GM18520 (cell line): ENCODE data around the gene FAM168A.

Experiments
- ATAC-seq: cut with Tn5 transposase; IDR thresholded peaks from one replicate; pipeline ENCODE4 v1.9.1; 2021; ENCODE audit not compliant: unreplicated experiment

FAM168A gene

DNA sequence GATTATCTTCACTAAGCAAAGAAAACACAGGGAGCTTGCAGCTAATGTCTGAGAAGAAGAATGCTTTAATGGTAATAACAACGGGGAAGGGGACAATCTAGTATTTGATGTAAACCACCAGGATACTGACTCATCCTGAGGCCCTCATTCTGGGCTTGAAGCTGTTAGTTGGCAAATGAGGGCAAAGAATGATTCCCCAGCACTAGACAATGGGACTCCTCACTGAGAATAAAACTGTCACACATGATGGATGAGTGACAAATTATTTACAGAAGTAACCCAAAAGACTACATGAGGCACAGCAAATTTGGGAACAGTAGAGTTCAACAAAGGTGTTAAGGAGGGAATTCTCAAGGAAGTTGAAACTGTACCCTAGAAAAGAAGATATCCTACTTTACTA, 76.3 kb downstream of the FAM168A start:
- ATAC-seq = no peak

DNA sequence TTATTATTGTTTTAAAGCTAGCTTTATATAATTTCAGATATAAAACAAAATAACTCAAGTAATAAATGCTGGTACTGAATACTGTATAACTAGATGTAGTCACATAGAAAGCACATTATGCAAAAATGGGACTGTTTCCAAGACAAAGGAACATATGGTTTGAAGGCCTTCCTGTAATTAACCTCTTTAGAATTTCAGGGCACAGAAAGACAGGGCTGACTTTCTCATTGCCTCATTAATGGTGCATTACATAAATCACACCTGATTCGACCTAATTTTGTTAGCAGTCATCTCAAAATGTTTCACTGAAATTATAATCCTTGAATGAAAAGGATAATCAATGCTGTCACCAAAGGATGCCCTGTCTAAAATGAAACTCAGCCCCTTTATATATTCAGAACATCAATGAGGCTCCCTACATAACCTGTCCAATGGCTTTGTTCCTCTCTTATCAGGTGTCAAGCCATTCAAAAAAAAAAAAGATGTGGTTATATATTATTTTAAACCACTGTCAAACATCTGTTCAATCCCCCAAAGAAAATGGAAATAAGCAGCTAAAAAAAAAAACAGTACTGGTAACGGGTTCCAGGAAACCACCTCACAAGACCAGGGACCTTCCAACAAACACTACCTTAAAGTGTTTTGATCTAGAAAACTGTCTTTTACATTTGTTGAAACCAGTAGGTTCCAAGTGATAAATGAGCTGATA, 77.4 kb downstream of the FAM168A start:
- ATAC-seq = no peak

DNA sequence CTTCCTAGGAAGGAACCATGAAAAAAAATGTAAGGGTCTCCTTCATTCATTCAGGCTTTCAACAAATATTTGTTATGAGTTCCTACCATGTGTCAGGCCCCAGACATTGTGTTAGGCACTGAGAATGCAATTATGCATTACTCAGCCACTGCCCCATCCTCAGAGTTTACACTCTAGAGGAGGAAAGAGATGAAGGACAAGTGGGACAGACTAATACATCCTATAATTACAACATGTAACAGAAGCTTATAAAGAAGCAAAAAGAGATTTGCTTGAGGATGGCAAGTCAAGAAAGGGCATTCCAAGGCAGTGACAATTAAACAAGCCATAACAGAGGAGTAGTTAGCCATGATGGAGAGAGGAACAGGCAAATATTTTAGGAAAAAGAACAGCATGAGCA, 78.6 kb downstream of the FAM168A start:
- no peak for ATAC-seq

DNA sequence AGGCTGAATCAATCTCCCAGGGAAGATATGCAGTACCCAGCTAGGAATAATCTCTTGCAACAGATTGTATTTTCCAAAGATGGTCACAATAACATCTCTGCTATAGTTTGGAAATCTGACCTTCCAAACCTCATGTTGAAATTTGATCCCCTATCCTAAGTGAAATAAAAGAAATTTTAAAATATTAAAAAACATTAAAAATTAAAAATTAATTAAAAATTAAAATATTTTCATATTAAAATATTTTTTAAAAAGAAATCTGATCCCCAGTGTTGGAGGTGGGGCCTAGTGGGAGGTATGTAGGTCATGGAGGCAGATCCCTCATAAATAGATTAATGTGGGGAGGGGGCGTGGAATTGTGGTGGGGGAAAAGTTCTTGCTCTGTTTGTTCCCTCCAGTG, 79.7 kb downstream of the FAM168A start:
- no peak for ATAC-seq

DNA sequence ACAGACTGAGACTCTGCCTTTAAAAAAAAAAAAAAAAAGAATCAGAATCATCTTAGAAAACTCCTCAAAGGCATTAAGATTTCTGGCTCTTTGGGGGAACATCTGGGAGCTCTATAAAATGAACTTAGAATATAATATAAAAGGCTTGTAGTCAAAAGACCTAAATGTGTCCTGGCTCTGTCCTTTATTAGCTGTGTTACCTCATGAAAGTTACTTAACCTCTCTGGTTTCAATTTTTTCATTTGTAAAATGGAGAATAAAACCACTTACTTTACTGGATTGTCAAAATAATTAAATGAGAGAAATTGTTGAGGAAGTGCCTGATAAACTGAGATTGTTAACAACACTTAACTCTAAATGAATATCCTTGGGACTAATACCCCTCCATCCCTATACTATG, 81.8 kb downstream of the FAM168A start:
- ATAC-seq = no peak

DNA sequence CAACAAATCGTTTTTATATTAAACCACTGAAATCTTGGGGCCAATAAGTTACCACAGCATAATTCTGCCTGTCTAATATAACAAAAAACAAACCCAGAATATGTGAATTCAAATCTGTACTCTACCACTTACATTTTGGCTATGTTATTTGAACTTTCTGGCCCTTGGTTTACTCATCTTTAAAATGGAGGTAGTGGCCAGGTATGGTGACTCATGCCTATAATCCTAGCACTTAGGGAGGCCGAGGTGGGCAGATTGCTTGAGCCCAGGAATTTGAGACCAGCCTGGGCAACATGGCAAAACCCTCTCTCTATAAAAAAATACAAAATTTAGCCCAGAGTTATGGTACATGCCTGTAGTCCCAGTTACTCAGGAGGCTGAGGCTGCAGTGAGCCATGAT, 84.2 kb downstream of the FAM168A start:
- ATAC-seq = no peak

DNA sequence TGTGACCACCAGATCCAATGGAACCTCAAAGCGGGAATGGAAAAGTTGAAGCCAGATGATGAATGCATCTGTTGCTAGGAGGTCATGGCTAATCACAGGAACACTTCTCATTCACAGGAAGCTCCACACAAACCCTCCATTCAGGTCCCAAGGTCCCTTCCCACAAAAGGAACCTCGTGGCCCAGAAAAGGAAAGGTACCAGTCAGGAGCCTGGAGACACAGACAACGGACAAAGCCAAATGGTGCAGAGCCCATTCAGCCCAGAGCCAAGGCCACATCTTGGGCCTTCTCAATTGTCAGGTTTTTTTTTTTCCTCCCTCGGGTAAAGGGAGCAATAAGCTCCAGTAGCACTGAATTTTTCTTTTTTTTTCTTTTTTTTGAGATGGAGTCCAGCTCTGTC, 87.0 kb downstream of the FAM168A start:
- no peak for ATAC-seq

DNA sequence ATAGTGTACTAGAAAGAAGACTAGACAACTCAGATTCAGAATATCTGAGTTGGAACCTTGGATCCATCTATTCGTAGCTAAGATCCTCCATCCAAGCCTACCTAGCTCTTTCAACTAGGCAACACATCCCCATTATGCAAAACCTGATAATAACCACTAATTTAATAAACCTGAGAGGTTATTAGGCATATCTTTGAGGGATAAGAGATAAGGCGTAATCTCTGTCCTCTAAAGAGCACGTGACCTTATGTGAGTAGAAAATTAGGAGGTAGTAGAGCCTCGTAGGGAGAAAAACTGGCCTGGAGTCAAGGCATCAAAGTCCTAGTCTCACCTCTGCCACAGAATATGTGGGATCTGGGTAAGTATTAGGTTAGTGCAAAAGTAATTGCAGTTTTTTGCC, 87.8 kb downstream of the FAM168A start:
- ATAC-seq = no peak

DNA sequence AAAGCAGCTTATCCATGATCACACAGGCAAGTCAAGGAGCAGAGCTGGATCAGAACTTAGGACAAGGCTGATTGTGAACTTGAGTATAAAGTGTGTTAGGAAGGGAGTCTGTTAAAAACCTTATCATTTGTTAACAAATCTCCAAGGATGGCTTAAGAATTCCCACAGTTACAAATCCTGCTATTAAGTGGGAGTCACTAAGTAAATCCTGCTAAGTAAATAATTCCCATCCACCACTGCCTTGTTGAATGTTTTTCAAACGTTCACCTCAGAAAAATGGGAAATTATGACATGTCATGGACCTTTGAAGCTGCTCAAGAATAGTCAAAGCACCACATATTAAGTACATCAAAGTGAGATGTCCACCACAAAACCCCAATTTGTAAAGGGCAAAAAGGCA, 88.7 kb downstream of the FAM168A start:
- ATAC-seq = no peak

DNA sequence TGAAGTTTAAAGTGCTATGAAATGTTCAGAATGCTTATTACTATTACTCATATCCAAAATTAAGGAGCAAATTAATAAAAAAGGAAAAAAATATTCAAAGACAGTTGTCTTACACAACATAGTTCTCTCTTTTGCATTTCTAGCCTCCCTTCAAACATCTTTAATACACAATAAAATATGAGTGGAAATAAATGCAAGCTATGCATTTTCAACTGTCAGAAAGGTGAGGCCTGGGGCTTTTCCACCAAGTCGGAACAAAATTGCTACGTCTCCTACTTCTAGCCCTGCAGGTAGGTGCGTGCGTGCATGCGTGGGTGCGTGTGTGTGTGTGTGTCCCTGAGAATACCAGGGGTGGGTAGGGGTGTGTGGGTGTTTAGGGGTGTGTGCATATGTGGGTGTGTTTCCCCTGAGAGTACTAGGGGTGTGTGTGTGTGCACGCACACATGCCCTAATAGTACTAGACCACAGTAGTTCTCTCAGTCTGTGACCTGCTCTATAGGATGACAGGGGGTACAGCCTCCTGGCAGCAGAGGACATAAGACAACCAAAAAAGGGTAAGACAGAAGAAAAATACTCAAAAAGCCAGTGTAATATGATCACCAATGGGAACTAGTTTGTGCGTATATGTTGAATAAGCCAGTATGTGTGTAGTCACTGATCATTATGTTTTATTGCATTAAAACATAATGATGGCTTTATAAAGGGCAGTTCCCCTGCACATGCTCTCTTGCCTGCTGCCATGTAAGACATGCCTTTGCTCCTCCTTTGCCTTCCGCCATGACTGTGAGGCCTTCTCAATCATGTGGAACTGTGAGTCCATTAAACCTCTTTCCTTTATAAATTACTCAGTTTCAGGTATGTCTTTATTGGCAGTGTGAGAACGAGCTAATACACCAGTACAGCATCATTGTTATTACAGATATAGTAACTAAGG, 89.4 kb downstream of the FAM168A start:
- no peak for ATAC-seq

DNA sequence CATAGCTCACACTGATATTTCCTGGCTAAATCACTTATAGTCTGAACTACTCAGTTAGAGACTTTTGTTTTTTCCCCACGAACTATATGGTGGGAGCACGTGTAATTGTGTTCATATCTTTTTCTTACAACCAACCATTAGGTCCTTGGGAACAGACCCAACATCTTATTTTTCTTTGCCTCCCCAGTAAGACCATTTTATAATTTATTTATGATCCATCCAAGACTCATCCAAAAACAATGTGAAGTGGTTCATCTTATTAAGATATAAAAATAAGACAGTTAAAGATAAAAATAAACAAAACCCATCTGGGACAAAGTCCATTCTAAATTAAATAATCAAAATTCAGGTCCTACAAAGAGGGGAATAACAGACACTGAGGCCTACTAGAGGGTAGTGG, 90.8 kb downstream of the FAM168A start:
- no peak for ATAC-seq

DNA sequence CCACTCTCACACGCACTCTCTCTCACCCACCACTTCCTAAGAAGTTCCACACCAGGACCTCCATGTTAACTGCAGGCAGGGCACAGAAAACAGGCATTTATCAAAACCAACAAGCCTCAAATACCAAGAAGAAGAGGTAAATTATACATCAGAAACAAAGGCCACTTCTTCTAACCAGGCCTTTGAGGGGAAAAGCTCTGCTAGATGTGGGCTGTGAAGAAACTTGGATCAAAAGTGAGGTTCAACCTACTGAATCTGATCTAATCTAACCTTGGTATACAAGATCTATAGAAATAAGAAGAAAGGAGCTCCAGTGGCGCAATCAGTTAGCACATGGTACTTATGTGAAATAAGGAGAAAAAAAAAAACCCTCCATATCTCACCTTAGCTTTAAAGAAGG, 91.9 kb downstream of the FAM168A start:
- ATAC-seq = no peak

DNA sequence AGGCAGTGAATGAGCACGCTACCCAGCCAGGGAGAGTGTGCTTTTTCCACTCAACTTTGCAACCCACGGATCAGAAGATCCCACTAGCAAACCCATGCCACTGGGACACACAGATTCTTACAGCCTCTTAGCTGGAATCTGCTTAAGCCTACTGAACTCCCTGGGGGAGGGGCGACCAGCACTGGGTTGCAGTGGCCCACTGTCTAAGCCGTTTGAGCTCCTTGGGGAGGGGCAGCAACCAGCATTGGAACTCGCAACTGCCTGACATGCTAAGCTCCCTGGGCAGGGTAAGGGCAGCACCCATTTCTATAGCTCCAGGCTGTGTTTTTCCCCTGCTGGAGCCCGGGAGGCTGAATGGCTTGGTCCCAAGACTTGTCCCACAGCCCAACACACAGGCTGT, 99.6 kb downstream of the FAM168A start:
- ATAC-seq = no peak

DNA sequence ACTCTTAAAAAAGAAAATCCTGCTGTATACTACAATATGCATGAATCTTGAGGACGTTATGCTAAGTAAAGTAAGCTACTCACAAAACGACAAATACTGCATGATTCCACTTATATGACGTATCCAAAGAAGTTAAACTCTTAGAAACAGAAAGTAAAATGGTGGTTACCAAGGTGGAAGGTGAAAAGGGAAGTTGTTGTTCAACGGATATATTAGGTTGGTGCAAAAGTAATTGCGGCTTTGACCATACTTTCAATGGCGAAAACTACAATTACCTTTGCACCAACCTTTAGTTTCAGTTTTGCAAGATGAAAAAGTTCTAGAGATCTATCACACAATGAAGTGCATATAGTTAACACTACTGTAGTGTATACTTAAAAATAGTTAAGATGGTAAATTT, 101.8 kb downstream of the FAM168A start:
- no peak for ATAC-seq

DNA sequence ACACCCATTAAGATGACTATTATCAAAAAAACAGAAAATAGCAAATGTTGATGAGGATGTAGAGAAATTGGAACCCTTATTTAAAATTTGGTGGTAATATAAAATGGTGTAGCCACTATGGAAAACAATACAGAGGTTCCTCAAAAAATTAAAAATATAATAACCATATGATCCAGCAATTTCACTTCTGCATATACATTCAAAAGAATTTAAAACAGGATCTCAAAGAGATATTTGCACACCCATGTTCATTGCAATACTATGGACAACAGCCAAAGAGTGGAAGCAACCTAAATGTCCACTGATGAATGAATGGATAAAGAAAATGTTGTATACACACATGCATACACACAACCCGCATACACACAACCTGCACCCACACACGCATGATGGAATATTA, 102.2 kb downstream of the FAM168A start:
- no peak for ATAC-seq

DNA sequence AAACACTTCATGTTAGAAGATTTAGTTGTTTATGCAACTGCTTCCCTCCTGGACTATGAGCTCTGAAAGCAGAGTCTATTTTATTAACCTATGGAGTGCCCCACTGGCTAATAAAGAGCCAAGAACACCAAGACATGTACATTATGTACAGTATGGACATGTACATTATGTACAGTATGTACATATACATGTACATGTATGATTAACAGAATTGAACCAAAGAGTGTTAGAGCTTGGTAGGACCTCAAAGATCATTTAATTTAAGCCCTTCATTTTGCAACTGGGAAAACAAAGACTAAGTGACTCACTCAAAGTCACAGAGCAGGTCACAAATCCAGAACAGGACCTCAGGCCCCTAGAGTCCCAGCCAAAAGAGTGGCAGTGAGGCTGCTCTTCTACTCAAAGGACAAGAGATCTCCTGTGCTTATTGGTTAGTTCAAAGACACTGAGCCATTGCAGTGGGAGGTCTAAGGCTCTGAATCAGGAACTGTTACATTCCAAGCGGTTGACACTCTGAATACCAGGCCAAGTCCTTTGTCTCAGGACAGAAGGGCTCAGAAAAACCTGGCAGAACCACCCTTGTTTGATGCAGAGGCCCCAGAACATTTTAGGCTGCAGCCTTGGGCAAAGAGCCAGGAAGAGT, 103.8 kb downstream of the FAM168A start:
- ATAC-seq = no peak

DNA sequence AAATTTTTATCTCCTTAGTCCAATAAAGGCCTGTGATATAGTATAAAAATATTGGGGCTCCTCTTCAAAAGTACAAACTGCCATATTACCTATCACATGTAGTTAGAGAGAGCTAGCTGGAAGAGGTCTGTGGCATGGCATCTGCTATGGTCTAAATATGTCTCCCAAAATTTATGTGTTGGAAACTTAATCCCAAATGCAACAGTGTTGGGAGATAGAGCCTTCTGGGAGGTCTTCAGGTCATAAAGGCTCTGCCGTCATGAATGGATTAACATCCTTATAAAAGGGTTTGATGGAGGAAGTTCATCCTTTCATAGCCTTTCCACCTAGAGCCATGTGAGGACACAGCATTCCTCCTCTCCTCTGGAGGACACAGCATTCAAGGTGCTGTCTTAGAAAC, 116.3 kb downstream of the FAM168A start:
- ATAC-seq = no peak

DNA sequence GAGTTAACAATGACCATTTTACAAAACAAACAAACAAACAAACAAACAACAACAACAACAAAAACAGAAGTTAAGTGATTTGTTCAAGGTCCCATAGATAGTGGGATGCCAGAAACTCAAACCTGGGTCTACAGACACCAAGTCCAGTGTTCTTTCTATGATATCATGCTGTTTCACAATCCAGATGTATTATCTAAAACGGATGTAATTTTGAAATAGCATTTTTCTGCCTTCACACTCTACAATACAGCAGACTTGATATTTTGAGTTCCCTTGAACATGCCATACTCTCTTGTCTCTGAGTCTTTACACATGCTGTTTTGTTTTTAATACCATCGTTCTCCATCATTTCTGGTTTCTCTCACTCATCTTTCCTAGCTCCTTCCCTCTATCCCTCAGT, 117.2 kb downstream of the FAM168A start:
- no peak for ATAC-seq

DNA sequence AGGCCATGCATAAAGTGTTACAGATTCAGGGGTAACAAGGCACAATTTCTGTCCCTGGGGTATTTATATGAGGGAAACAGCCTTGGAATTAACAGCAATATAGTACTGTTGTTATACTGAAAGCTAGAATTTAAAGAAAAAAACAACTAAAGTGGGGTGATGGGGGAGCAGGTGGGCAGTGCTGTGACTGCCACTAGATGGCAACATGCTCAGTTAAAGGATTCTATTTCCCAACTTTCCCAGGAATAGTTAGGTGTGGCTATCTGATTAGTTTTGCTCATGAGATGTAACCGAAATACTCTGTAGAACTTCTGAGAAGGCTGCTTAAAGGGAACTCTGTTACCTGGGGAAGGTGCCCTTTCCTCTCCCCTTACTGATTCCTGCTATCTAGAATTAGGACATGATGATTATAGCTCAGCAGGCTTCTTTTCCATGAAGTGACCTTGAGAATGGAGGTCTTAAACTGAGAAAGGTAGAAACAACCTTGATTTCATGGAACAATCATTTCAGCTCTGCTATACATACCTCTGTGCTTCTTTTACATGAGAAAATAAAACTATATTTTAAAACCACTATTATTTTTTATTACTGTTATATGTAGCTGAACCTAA, 119.1 kb downstream of the FAM168A start:
- ATAC-seq = no peak

DNA sequence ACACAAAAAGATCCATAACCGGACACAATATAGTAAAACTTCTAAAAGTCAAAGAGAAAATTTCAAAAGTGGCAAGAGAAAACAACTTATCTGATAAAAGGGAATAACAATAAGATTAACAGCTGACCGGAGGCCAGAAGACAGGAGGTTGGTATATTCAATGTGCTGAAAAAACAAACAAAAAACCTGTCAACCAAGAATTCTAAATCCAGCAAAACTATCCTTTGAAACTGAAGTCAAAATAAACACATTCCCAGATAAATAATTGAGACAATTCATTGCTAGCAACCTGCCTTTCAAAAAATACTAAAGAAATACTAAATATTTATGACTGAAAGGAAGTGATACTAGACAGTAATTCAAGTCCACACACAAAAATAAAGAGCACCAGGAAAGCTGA, 120.4 kb downstream of the FAM168A start:
- ATAC-seq = no peak

DNA sequence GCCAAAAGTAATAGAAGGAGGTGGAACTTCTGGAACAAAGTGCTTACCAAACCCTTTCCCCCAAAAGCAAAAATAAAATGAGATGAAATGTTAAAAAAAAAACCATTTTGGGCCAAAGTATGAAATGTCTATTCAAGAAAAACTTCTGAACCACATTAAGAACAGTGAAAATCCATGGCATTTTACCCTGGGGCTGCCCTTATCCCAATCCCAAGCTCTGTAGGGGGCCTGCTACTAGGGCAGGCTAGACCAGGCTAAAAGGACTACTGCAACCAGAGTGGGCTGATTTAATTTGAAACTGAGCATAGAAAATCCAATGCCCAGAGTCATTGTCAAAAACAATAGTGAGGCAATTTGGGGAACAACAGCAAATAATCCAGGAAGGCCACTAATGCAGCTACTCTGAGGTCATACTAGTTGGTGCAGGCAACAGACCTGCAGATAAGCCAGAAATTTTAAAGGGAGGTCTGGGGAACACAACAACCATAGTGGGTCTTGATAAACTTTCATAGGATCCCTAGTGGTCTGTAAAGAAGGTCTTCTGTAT, 122.3 kb downstream of the FAM168A start:
- no peak for ATAC-seq
